ENCODE data around the gene ATP6V0E2.

Gene ATP6V0E2

DNA sequence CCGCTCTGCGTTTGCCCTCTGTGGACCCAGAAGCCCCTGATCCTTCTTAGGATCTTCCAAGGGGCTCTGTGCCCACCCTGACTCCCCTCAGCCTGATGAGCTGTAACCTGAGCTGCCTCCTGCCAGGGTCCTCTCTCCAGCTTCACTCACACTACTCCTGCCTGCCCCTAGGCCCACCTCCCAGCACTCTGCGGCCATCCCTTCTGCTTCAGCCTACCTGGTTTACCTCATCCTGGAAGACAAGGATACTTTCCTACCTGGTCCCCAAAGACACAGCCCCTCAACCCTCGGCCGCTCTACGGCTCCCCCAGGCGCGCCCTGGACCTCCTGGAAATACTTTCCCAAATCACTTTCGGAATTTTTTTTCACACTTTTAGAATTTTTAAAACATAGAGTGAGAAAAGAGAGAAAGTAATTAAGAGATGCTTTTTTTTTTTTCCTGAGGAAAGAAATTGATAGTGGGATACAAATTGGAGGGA is 42.0 kb upstream of the ATP6V0E2 start:
- H3K27me3 ChIP-seq (ENCODE audit: control insufficient read depth, insufficient read depth, low read length), result peaks cover 7% of the 10 kb centered on the region
- H3K36me3 ChIP-seq (ENCODE audit: control insufficient read depth, insufficient read depth, low read length), result no peaks in the 10 kb centered on the region
- H3K4me3 ChIP-seq (ENCODE audit: low read length), result no peak overlapping the region
- no peaks in the 10 kb centered on the region for H3K9me3 ChIP-seq (ENCODE audit: control insufficient read depth, low read length)
- H3K4me1 ChIP-seq (ENCODE audit: control insufficient read depth, insufficient read depth, low read length), result no peaks in the 10 kb centered on the region
- H3K9ac ChIP-seq (ENCODE audit: low read length), result no peak overlapping the region

DNA sequence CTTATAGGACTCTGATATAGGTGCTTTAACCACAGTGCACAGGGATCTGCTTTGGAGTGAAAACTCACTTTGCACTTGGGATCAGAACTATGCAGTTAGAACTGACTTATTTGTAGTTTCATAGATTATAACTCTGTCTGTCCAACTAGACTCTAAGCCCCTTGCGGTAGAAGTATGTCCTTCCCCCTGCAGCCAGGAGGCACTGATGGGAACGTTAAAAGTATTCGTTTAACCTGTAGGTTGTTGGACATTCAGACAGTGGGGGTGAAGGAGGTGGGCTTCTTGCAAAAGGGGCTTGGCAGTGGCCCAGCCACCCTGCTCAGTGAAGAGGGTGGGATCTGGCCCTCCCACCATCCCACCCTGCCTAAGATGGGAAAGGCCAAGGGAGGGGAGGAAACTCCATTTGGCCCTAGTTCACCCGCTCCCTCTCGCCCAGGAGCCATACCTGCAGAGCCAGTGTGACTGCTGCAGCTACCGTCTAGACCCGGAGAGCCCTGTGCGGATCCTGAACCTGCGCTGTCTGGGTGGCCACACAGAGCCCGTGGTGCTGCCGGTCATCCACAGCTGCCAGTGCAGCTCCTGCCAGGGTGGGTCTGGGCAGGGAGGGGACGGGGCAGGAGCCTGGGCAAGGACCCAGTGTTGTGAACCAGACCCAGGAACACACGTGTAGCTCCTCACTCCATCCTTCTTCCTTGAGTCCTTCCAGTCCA is 41.3 kb upstream of the ATP6V0E2 start:
- no peaks in the 10 kb centered on the region for H3K9me3 ChIP-seq (ENCODE audit: control insufficient read depth, low read length)
- H3K36me3 ChIP-seq (ENCODE audit: control insufficient read depth, insufficient read depth, low read length), result no peaks in the 10 kb centered on the region
- H3K4me1 ChIP-seq (ENCODE audit: control insufficient read depth, insufficient read depth, low read length), result no peaks in the 10 kb centered on the region

DNA sequence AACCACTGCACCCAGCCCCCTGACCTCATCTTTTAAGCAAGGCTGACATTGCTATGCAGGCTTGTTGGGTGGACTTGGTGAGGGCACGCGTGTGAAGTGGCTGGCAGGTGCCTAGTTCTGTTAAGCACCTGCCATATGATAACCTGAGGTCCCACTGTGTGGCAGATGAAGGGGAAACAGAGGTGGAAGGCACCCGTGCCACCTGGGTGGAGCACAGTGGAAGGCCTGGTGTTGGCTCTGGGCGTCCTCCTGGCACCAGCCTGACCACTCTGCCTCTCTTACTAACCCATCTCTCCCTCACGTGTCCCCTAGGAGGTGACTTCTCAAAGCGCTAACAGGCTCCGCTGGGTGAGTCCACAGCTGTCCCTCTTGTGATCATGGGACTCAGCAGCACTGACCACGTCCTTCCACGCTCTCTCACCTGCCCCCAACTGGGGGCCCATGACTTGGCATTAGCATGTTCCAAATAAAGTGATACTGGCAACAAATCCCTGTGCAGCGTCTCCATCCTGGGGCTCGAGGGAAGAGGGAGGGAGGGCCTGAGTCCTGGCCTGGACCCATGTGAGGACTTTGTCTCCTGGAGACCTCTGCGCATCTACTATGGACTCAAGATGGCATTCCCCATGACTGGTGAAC is 40.2 kb upstream of the ATP6V0E2 start:
- H3K9me3 ChIP-seq (ENCODE audit: control insufficient read depth, low read length), result no peaks in the 10 kb centered on the region
- no peaks in the 10 kb centered on the region for H3K36me3 ChIP-seq (ENCODE audit: control insufficient read depth, insufficient read depth, low read length)
- peaks cover 4% of the 10 kb centered on the region for H3K4me1 ChIP-seq (ENCODE audit: control insufficient read depth, insufficient read depth, low read length)
- H3K9ac ChIP-seq (ENCODE audit: low read length), result no peak overlapping the region
- peaks cover 7% of the 10 kb centered on the region for H3K27me3 ChIP-seq (ENCODE audit: control insufficient read depth, insufficient read depth, low read length)
- no peak overlapping the region for H3K4me3 ChIP-seq (ENCODE audit: low read length)

More for the DNA sequence above, 41.3 kb upstream of the ATP6V0E2 start:
- Histone ChIP-seq H3K4me3 (ENCODE audit: low read length) (no peak overlapping the region), H3K9ac (ENCODE audit: low read length) (no peak overlapping the region), H3K27me3 (ENCODE audit: control insufficient read depth, insufficient read depth, low read length) (peaks cover 7% of the 10 kb centered on the region)

DNA sequence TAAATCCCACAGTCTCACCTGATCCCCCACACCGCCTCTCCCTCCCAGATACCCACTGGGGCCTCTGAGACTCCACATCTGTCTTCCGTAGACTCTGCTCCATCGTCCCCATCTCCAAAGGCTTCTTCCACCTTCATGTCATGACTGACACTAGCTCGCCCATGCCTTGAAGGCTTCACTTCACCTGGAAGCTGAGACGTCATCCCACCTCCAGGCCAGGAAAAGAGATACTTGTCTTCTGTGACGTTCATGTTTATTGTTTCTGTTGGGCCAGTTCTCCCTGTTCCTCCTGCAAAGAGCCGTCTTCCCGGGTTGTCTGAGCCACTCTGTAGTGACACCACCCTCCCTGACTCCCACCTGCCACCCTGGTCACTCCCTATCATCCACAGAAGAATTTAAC is 39.2 kb upstream of the ATP6V0E2 start:
- Histone ChIP-seq H3K9ac (ENCODE audit: low read length) (no peak overlapping the region), H3K36me3 (ENCODE audit: control insufficient read depth, insufficient read depth, low read length) (no peaks in the 10 kb centered on the region), H3K27me3 (ENCODE audit: control insufficient read depth, insufficient read depth, low read length) (peaks cover 7% of the 10 kb centered on the region), H3K4me1 (ENCODE audit: control insufficient read depth, insufficient read depth, low read length) (peaks cover 10% of the 10 kb centered on the region), H3K9me3 (ENCODE audit: control insufficient read depth, low read length) (no peaks in the 10 kb centered on the region), H3K4me3 (ENCODE audit: low read length) (no peak overlapping the region)

DNA sequence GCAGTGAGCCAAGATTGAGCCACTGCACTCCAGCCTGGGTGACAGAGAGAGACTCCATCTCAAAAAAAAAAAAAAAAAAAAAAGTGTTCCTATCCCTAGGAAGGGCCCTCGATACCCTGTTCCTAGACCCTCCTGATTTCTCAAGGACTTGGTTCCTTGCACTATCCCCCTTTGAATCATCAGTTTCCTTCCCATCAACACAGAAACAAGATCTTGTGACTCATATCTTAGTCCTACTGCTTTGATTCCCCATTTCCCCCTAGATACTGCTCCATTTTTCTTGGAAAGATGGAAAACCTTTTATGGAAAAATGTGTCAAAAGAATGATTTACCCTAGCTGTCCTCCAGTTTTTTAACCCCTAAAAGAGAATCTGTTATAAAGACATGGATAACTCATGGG is 37.3 kb upstream of the ATP6V0E2 start:
- Histone ChIP-seq H3K36me3 (ENCODE audit: control insufficient read depth, insufficient read depth, low read length) (no peaks in the 10 kb centered on the region), H3K9me3 (ENCODE audit: control insufficient read depth, low read length) (no peaks in the 10 kb centered on the region), H3K4me3 (ENCODE audit: low read length) (no peak overlapping the region), H3K9ac (ENCODE audit: low read length) (no peak overlapping the region), H3K27me3 (ENCODE audit: control insufficient read depth, insufficient read depth, low read length) (peaks cover 3% of the 10 kb centered on the region), H3K4me1 (ENCODE audit: control insufficient read depth, insufficient read depth, low read length) (peaks cover 10% of the 10 kb centered on the region)

DNA sequence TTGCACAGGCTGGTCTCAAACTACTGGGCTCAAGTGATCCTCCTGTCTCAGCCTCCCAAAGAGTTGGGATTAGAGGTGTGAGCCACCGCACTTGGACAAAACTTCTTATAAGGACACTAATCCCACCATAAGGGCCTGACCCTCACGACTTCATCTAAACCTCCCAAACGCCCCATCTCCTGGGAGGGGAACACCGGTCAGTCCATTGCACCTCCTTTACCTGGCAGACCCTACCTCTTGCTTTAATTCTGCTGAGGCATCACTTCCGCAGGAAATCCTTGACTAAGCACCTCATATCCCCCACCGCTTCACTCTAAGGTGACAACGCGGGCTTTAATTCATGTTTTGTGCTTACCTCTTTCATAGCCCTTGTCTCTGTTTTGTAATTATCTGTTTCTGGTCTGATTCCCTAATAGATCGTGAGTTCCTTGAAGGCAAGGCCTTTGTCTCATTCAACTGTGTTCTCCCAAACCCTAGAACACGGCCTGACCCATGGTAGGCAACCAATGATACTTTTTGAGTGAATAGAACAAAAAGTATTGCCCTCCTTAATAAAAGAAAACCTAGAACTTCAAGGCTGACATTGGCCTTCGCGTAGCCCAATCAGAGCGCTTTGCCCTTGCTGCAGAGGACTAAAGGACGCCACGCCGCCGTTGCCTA is 36.1 kb upstream of the ATP6V0E2 start:
- Histone ChIP-seq H3K27me3 (ENCODE audit: control insufficient read depth, insufficient read depth, low read length) (no peaks in the 10 kb centered on the region), H3K36me3 (ENCODE audit: control insufficient read depth, insufficient read depth, low read length) (no peaks in the 10 kb centered on the region), H3K9ac (ENCODE audit: low read length) (no peak overlapping the region), H3K4me1 (ENCODE audit: control insufficient read depth, insufficient read depth, low read length) (peaks cover 10% of the 10 kb centered on the region), H3K4me3 (ENCODE audit: low read length) (peak overlapping the region; percentile 77), H3K9me3 (ENCODE audit: control insufficient read depth, low read length) (no peaks in the 10 kb centered on the region)

DNA sequence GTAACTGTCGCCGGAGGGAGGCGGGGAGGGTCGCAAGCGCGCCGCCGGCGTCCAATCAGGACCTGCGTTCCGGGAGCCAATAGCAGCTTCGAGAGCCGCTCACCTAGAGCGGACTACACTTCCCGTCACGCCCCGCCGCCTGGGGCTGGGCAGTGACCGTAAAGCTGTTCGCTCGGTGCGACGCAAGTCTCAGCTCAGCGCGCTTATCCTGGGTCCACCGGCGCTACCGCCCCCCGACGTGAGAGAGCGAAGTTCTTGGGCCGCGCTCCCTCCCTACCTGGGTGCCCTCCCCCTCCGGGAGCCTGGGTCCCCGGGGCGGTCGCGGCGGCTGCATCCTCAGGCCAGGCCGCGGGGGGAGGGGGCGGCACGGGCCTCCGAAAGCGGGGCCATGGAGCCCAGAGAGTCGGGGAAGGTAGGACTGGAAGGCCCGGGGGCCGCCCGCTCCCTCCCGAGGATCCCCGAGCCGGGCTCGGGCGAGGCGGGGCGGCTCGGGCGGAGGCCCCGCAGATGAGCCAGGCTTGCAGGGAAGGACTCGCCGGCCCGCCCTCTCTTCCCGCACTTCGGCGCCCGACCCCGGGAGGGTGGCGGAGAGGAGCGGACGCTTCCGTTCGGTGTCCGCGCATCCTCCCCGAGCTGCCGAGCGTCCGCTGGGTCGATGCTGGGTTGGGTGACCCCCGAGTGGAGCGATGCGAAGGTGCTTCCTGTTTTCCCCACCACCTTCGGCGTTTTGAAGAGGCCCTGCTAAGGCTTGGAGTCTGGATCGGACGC is 35.4 kb upstream of the ATP6V0E2 start, which contains the start of gene ZNF862:
ZNF862 (plus strand) TSS at position 152 of the 768 bp plus-strand sequence; CDS start at position 389, 237 bp downstream.
- Histone ChIP-seq H3K27me3 (ENCODE audit: control insufficient read depth, insufficient read depth, low read length) (no peaks in the 10 kb centered on the region), H3K4me3 (ENCODE audit: low read length) (peak within 1 kb of the TSS; percentile 77), H3K36me3 (ENCODE audit: control insufficient read depth, insufficient read depth, low read length) (no peaks in the 10 kb centered on the region), H3K4me1 (ENCODE audit: control insufficient read depth, insufficient read depth, low read length) (peaks cover 10% of the 10 kb centered on the region), H3K9ac (ENCODE audit: low read length) (peak within 1 kb of the TSS; percentile 76), H3K9me3 (ENCODE audit: control insufficient read depth, low read length) (no peaks in the 10 kb centered on the region)

DNA sequence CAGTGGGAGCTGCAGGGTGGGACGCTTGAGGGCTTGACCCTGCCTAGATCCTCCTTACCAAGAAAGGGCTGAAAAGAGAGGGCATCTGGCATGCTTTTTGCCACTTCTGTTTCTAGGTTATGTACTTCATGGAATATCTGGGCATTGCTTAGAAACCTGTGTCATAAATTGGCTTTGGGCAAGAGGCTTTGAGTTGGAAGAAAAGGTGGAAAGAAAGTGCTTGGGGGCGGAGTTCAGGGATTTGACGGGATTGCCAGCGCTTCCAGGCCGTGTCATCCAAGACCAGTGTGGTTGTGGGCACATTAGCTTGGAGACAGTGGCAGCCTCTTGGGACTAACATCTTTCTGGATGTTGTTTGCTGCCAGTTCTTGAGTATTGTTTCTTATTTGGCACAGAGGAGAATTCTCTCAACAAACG is 34.8 kb upstream of the ATP6V0E2 start:
- H3K27me3 ChIP-seq (ENCODE audit: control insufficient read depth, insufficient read depth, low read length), result no peaks in the 10 kb centered on the region
- H3K4me1 ChIP-seq (ENCODE audit: control insufficient read depth, insufficient read depth, low read length), result peaks cover 10% of the 10 kb centered on the region
- H3K36me3 ChIP-seq (ENCODE audit: control insufficient read depth, insufficient read depth, low read length), result no peaks in the 10 kb centered on the region
- H3K9ac ChIP-seq (ENCODE audit: low read length), result peak overlapping the region; percentile 76
- H3K4me3 ChIP-seq (ENCODE audit: low read length), result peak overlapping the region; percentile 77
- no peaks in the 10 kb centered on the region for H3K9me3 ChIP-seq (ENCODE audit: control insufficient read depth, low read length)

DNA sequence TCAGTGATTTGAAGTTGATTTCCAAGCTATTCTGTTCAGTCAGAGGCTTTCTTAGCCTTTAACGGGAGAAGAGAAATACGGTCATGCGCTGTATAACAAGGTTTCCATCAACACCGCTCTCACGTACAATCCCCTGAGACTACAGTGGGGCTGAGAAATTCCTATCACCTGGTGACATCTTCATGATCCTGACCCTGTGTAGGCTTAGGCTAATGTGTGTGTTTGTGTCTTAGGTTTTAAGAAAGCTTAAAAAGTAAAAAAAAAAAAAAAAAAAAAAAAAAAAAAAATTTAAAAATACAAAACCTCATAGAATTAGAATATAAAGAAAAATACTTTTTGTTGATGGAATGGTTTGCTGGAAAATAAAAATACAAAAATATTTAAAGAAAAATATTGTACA is 33.8 kb upstream of the ATP6V0E2 start:
- Histone ChIP-seq H3K9ac (ENCODE audit: low read length) (no peak overlapping the region), H3K27me3 (ENCODE audit: control insufficient read depth, insufficient read depth, low read length) (no peaks in the 10 kb centered on the region), H3K4me3 (ENCODE audit: low read length) (no peak overlapping the region), H3K36me3 (ENCODE audit: control insufficient read depth, insufficient read depth, low read length) (no peaks in the 10 kb centered on the region), H3K9me3 (ENCODE audit: control insufficient read depth, low read length) (no peaks in the 10 kb centered on the region), H3K4me1 (ENCODE audit: control insufficient read depth, insufficient read depth, low read length) (peaks cover 10% of the 10 kb centered on the region)

DNA sequence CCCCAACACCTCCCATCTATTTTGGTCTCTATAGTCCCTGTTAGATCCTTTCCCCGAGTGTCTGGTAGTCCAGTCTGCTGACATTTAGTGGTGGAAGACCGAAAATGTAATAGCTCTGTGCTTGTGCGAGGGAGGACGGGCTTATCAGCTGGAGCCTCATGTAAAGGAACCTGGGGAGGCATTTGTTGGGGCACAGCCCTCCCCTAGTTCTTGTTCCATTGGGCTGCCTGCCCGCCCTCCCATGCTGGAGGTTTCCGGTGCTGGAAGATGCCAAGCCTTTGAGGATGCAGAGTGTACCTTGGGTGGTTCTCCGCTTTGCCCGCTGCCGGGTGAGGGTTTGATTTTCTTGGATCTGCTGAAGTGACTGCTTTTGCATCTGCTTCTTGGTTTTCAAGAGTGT is 30.2 kb upstream of the ATP6V0E2 start:
- Histone ChIP-seq H3K9me3 (ENCODE audit: control insufficient read depth, low read length) (no peaks in the 10 kb centered on the region), H3K27me3 (ENCODE audit: control insufficient read depth, insufficient read depth, low read length) (no peaks in the 10 kb centered on the region), H3K4me1 (ENCODE audit: control insufficient read depth, insufficient read depth, low read length) (peaks cover 6% of the 10 kb centered on the region), H3K36me3 (ENCODE audit: control insufficient read depth, insufficient read depth, low read length) (no peaks in the 10 kb centered on the region), H3K9ac (ENCODE audit: low read length) (no peak overlapping the region), H3K4me3 (ENCODE audit: low read length) (no peak overlapping the region)

DNA sequence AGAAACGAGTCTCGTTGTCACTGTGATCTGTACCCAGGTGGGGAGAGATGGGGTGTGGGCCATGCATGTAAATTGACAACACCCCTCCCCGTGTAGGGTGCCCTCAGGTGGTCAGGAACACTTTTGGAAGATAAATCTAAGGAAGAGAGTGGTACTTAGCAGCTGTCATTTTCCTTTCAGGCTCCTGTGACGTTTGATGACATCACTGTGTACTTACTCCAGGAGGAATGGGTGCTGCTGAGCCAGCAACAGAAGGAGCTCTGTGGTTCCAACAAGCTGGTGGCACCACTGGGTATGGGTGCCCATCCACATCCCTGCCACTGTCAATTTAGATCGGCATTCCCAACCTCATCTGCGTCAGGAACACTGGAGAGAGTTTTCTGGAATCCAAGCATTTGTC is 29.3 kb upstream of the ATP6V0E2 start:
- Histone ChIP-seq H3K9ac (ENCODE audit: low read length) (no peak overlapping the region), H3K36me3 (ENCODE audit: control insufficient read depth, insufficient read depth, low read length) (no peaks in the 10 kb centered on the region), H3K4me1 (ENCODE audit: control insufficient read depth, insufficient read depth, low read length) (no peaks in the 10 kb centered on the region), H3K27me3 (ENCODE audit: control insufficient read depth, insufficient read depth, low read length) (no peaks in the 10 kb centered on the region), H3K4me3 (ENCODE audit: low read length) (no peak overlapping the region), H3K9me3 (ENCODE audit: control insufficient read depth, low read length) (no peaks in the 10 kb centered on the region)
